ENCODE measurements around the gene ROGDI. TPM values are rescaled to one million over a fixed set of nuclear protein-coding genes. Genes with fewer than 3 reads are reported as not detected.

The ROGDI gene
- total RNA-seq, 1 experiment from 2014 or later: 32.1 TPM

DNA sequence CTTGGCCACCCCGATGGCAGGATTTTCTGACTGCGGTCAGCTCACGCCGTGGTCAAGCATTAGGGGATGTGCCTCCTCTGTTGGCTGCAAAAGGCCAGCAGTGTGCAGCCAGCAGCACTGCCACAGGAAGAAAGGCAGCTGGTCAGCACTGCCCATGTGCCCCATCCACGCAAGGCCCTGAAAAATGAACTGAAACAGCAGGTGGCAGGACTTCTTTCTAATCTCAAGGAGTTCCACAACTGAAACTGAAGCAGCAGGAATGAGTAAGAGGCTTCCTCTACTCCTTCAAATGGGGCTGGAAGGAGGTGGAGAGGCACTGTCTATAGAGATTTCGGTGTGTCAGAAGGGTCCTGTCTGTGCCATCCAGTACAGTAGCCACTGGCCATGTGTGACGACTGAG lies 38.6 kb downstream of the ROGDI start:
- H3K36me3 Mint-ChIP-seq: peaks cover 28% of the 10 kb centered on the region
- H3K4me3 Mint-ChIP-seq: no peak overlapping the region
- H3K9me3 Mint-ChIP-seq: no peaks in the 10 kb centered on the region
- no peak for DNase-seq (ENCODE audit: low spot score)
- no peak overlapping the region for H3K27ac Mint-ChIP-seq
- H3K27me3 Mint-ChIP-seq (ENCODE audit: low read depth): no peaks in the 10 kb centered on the region
- ChIA-PET POLR2A (interaction anchor here (0.7 kb wide), 1 partner anchor 221 kb away, joined by 3 read pairs; no protein-coding TSS in a partner anchor), CTCF (no interaction called here)
- ATAC-seq: no peak
- H3K4me1 Mint-ChIP-seq: peaks cover 12% of the 10 kb centered on the region
- TF ChIP-seq, protein P1, sequence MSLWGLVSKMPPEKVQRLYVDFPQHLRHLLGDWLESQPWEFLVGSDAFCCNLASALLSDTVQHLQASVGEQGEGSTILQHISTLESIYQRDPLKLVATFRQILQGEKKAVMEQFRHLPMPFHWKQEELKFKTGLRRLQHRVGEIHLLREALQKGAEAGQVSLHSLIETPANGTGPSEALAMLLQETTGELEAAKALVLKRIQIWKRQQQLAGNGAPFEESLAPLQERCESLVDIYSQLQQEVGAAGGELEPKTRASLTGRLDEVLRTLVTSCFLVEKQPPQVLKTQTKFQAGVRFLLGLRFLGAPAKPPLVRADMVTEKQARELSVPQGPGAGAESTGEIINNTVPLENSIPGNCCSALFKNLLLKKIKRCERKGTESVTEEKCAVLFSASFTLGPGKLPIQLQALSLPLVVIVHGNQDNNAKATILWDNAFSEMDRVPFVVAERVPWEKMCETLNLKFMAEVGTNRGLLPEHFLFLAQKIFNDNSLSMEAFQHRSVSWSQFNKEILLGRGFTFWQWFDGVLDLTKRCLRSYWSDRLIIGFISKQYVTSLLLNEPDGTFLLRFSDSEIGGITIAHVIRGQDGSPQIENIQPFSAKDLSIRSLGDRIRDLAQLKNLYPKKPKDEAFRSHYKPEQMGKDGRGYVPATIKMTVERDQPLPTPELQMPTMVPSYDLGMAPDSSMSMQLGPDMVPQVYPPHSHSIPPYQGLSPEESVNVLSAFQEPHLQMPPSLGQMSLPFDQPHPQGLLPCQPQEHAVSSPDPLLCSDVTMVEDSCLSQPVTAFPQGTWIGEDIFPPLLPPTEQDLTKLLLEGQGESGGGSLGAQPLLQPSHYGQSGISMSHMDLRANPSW (CRISPR knock-in tag; conservative IDR thresholded peaks at IDR 0.05; ENCODE audit: low read depth): no peak
- TF ChIP-seq, protein P2, sequence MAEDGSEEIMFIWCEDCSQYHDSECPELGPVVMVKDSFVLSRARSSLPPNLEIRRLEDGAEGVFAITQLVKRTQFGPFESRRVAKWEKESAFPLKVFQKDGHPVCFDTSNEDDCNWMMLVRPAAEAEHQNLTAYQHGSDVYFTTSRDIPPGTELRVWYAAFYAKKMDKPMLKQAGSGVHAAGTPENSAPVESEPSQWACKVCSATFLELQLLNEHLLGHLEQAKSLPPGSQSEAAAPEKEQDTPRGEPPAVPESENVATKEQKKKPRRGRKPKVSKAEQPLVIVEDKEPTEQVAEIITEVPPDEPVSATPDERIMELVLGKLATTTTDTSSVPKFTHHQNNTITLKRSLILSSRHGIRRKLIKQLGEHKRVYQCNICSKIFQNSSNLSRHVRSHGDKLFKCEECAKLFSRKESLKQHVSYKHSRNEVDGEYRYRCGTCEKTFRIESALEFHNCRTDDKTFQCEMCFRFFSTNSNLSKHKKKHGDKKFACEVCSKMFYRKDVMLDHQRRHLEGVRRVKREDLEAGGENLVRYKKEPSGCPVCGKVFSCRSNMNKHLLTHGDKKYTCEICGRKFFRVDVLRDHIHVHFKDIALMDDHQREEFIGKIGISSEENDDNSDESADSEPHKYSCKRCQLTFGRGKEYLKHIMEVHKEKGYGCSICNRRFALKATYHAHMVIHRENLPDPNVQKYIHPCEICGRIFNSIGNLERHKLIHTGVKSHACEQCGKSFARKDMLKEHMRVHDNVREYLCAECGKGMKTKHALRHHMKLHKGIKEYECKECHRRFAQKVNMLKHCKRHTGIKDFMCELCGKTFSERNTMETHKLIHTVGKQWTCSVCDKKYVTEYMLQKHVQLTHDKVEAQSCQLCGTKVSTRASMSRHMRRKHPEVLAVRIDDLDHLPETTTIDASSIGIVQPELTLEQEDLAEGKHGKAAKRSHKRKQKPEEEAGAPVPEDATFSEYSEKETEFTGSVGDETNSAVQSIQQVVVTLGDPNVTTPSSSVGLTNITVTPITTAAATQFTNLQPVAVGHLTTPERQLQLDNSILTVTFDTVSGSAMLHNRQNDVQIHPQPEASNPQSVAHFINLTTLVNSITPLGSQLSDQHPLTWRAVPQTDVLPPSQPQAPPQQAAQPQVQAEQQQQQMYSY (CRISPR knock-in tag; IDR thresholded peaks at IDR 0.05): no peak
- TF ChIP-seq RELA (CRISPR knock-in tag; IDR thresholded peaks at IDR 0.05; ENCODE audit: borderline replicate concordance) (no peak), NR1H2 (CRISPR knock-in tag; IDR thresholded peaks at IDR 0.05) (no peak)

DNA sequence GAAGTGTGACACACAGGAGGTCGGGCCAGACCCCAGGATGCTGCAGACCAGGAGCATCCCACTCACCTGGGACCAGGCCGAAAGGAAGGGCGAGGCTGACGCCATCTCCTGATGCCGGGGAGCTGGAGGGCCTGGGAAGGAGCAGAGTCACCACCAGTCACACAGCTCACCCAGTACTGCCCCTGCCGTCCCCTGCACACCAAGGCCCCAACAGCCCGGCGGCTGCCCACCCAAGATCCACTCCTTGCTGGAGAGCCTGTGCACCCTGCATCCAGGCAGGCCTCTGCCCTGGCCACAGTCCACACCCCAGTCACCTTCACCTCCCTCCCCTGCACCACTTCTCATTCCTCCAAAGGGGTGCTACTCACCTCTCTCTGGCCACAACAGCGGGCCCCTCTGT lies 40.2 kb downstream of the ROGDI start:
- no peak overlapping the region for H3K4me3 Mint-ChIP-seq
- POLR2A ChIA-PET: no interaction called here
- H3K4me1 Mint-ChIP-seq: peaks cover 6% of the 10 kb centered on the region
- no peaks in the 10 kb centered on the region for H3K9me3 Mint-ChIP-seq
- DNase-seq (ENCODE audit: low spot score): no peak
- CTCF ChIA-PET: interaction anchor here (0.9 kb wide), 1 partner anchor 28 kb away, joined by 3 read pairs; the partner anchor contains the start of genes ANKS3 and DNAAF8
- no peak overlapping the region for H3K27ac Mint-ChIP-seq
- TF ChIP-seq FOXP1 (CRISPR knock-in tag; IDR thresholded peaks at IDR 0.05; ENCODE audit: borderline replicate concordance): no peak
- ATAC-seq: no peak
- H3K36me3 Mint-ChIP-seq: peaks cover 36% of the 10 kb centered on the region
- no peaks in the 10 kb centered on the region for H3K27me3 Mint-ChIP-seq (ENCODE audit: low read depth)

DNA sequence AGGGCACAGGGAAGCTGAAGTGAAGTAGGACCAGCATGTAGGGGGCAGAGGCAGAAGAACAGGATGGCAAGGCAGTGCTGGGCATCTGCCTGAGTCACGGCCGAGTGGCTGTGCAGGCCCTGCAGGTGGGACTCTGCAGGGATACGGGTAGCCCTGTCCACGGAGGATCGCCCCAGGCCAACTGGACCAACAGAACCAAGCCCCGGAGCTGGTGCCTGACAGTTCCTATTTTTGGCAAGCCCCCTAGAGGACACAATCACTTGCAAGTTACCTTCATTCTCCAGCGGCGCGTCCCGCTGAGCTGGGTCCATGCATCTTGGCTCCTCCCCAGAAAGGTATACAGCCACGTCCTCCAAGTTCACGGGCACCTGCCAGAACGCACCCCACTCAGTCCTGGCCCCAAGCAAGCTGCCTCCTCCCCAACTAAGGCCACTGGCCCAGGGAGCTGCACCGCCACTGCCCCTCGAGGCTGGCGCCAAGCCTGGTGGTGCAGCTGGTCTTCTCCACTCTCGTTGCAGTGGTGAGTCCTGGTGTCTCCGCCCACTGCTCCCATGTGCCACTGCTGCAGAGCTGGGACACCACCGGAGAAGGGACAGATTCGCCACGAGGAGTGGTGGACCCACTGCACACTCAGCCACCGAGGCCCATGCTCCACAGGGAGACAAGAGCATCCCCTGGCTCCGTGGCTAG lies 42.1 kb downstream of the ROGDI start:
- DNase-seq (ENCODE audit: low spot score): no peak
- Mint-ChIP-seq H3K9me3 (peaks cover 6% of the 10 kb centered on the region), H3K27me3 (ENCODE audit: low read depth) (no peaks in the 10 kb centered on the region), H3K4me3 (no peak overlapping the region), H3K4me1 (no peaks in the 10 kb centered on the region), H3K27ac (no peak overlapping the region), H3K36me3 (peaks cover 54% of the 10 kb centered on the region)
- TF ChIP-seq ETV6 (CRISPR knock-in tag; IDR thresholded peaks at IDR 0.05): no peak
- TF ChIP-seq SP1 (CRISPR knock-in tag; conservative IDR thresholded peaks at IDR 0.05): no peak
- TF ChIP-seq ZNF317 (CRISPR knock-in tag; IDR thresholded peaks at IDR 0.05; ENCODE audit: borderline replicate concordance, low read depth): no peak
- TF ChIP-seq SMAD4 (CRISPR knock-in tag; IDR thresholded peaks at IDR 0.05): no peak
- TF ChIP-seq, protein P3, sequence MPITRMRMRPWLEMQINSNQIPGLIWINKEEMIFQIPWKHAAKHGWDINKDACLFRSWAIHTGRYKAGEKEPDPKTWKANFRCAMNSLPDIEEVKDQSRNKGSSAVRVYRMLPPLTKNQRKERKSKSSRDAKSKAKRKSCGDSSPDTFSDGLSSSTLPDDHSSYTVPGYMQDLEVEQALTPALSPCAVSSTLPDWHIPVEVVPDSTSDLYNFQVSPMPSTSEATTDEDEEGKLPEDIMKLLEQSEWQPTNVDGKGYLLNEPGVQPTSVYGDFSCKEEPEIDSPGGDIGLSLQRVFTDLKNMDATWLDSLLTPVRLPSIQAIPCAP (CRISPR knock-in tag; IDR thresholded peaks at IDR 0.05): no peak
- no peak for TF ChIP-seq RORB (CRISPR knock-in tag; IDR thresholded peaks at IDR 0.05)
- no peak for TF ChIP-seq NR2C2 (CRISPR knock-in tag; IDR thresholded peaks at IDR 0.05)
- TF ChIP-seq, protein P4, sequence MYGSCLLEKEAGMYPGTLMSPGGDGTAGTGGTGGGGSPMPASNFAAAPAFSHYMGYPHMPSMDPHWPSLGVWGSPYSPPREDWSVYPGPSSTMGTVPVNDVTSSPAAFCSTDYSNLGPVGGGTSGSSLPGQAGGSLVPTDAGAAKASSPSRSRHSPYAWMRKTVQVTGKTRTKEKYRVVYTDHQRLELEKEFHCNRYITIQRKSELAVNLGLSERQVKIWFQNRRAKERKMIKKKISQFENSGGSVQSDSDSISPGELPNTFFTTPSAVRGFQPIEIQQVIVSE (CRISPR knock-in tag; IDR thresholded peaks at IDR 0.05; ENCODE audit: borderline replicate concordance): no peak
- TF ChIP-seq NFE2L1 (CRISPR knock-in tag; IDR thresholded peaks at IDR 0.05): no peak
- TF ChIP-seq, protein P5, sequence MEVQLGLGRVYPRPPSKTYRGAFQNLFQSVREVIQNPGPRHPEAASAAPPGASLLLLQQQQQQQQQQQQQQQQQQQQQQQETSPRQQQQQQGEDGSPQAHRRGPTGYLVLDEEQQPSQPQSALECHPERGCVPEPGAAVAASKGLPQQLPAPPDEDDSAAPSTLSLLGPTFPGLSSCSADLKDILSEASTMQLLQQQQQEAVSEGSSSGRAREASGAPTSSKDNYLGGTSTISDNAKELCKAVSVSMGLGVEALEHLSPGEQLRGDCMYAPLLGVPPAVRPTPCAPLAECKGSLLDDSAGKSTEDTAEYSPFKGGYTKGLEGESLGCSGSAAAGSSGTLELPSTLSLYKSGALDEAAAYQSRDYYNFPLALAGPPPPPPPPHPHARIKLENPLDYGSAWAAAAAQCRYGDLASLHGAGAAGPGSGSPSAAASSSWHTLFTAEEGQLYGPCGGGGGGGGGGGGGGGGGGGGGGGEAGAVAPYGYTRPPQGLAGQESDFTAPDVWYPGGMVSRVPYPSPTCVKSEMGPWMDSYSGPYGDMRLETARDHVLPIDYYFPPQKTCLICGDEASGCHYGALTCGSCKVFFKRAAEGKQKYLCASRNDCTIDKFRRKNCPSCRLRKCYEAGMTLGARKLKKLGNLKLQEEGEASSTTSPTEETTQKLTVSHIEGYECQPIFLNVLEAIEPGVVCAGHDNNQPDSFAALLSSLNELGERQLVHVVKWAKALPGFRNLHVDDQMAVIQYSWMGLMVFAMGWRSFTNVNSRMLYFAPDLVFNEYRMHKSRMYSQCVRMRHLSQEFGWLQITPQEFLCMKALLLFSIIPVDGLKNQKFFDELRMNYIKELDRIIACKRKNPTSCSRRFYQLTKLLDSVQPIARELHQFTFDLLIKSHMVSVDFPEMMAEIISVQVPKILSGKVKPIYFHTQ (CRISPR knock-in tag; IDR thresholded peaks at IDR 0.05): no peak
- no peak for TF ChIP-seq ZNF219 (CRISPR knock-in tag; IDR thresholded peaks at IDR 0.05; ENCODE audit: borderline replicate concordance)
- no peak for ATAC-seq
- POLR2A ChIA-PET: interaction anchor here (0.6 kb wide), 1 partner anchor 226 kb away, joined by 3 read pairs; no protein-coding TSS in a partner anchor
- CTCF ChIA-PET: interaction anchor here (0.7 to 1.1 kb wide), 4 partner anchors 8 to 66 kb away, joined by 3 to 4 read pairs (median 4); no protein-coding TSS in a partner anchor
